Activated CD4-positive, CD25-positive, alpha-beta regulatory T cell treated with anti-CD3 and anti-CD28 coated beads, Interleukin-2, amount 50 U/mL, for 16 hours (primary cell): ENCODE measurements around the gene RAB11FIP3.

Experiments
- DNase-seq: peaks from one replicate; pipeline ENCODE4 v3.0.0-alpha.2; 2020; ENCODE audit warnings: low read depth, low spot score

Gene RAB11FIP3

GRCh38 chr16:565419-566330 is 140.2 kb downstream of the RAB11FIP3 start:
- no peak for DNase-seq

- DNase-seq: no peak
Observed at GRCh38 chr16:566475-567372, 141.3 kb downstream of the RAB11FIP3 start, which contains the start of gene NHLRC4. TSS of gene NHLRC4 (plus strand) at chr16:567005. CDS start at chr16:568048, 1,043 bp downstream.

DNA sequence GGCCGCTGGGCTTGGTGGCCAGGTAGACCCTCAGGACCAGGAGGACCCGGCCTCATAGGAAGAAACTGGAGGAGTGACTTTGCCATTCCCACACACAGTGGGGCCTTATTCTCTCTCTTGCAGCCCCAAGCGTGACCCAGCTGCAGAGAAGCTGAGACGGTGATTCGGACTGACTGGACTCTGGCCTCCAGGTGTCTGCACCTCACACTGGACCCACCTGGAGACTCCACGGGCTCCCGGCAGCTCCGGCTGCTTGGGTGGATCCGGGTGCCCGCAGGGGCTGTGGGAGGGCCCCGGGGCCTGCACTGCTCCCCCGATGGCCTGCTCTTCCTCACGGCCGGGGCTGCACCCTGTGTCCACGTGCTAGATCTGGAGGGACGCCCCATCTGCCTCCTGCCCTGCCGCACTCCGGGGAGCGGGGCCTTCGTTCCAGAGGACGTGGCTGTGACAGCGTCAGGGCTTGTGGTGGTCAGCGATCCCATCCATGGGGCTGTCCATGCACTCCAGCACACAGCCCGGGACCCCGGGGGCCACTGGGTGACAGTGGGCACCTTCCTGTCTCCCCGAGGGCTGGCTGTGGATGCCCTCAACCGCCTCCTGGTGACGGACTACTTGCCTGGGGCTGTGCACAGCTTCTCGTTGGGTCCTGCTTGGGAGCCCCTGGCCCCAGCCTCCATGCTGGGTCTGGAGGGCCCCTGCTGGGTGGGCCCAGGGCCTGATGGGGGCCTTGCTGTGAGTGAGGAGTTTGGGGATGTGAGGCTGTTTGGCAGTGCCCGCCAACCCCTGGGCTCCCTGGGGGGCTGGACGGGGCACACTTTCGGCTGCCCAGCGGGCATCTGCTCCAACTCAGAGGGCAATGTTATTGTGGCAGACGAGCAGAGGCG is 142.2 kb downstream of the RAB11FIP3 start:
- no peak for DNase-seq

DNA sequence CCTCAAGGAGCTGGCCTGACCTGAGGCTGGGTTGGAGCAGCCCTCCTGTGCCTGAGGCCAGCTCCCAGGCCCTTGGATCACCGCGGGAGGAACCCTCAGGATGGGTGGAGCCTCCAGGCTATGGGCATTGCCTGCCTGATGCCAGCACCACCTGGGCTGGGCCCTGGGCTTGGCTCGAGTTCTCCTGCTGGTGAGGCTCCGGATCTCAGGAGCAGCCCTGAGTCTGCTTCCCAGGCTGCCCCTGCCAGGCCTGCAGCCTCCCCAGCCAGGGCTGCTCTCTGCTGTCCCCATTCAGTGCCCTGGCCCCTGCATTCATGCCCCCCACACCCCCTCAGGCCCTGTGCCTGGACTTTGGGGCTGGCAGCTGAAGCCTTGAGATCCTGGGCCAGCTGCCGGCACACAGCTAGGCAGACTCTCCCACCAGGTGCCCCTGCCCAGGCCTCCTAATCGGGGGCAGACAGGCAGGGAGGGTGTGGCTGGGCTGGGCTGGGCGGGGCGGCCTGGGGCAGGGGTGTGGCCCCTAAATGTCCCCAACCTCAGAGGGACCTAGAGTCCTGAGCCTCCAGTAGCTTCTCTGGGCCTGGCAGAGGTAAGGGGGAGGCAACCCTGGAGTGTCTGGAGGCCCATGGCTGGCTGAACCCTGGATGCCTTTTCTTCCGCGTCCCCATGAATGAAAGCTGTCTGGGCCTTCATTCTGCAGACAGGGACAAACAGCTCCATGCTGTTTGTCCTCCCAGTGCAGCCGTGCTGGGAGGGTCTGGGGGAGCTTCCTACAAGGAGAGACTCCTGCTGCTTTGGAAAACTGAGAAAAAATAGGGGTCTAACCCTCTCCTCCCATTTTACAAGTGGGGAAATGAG is 143.2 kb downstream of the RAB11FIP3 start:
- DNase-seq: no peak

- DNase-seq: peak; percentile 23
Observed at GRCh38 chr16:569445-570254, 144.2 kb downstream of the RAB11FIP3 start, which contains the start of gene PIGQ. TSS of gene PIGQ (plus strand) at chr16:569968. CDS start at chr16:574075, 4,107 bp downstream.
